SH-SY5Y (cell line): Measurements from ENCODE around the gene FBXL17.

Experiments
- GATA2 ChIP-seq: IDR thresholded peaks from 2 replicates; pipeline ENCODE4 v1.6.1; 2011; ENCODE audit warnings: mild to moderate bottlenecking, low read depth, low read length
- GATA3 ChIP-seq: IDR thresholded peaks from 2 replicates; pipeline ENCODE4 v1.6.1; 2011; ENCODE audit warnings: low read depth, mild to moderate bottlenecking, low read length, moderate library complexity

DNA sequence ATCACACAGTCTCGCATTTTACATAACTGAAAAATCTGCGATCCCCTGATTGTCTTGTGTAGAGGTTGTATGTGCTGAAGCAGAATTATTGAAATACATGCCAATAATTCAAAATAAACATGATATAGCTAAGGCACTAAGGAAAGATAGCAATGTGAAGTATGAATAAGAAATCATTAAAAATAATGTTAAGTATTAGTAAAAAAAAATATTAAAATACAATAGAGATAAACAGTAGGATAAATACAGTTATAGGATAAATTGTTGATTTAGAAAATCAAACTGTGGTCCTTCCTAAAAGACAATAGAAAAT lies 121.1 kb downstream of the FBXL17 start:
- TF ChIP-seq GATA2 (no peak), GATA3 (no peak)
